Measurements from ENCODE around the gene ZBTB14.

ZBTB14 gene

GRCh38 chr18:5295231-5295920 is at the start of gene ZBTB14:
Gene ZBTB14, minus strand, starts transcription at chr18:5295726. Its CDS starts 2,480 bp downstream, at chr18:5293246.
- DNase-seq (ENCODE audit: low spot score), result peak; percentile 55

- DNase-seq (ENCODE audit: low spot score), result no peak
Observed at GRCh38 chr18:5339202-5339834, 43.8 kb upstream of the ZBTB14 start.

GRCh38 chr18:5334456-5335075 is 39.0 kb upstream of the ZBTB14 start:
- DNase-seq (ENCODE audit: low spot score), result no peak

- DNase-seq (ENCODE audit: low spot score), result no peak
Observed at GRCh38 chr18:5318061-5318700, 22.7 kb upstream of the ZBTB14 start.

GRCh38 chr18:5317186-5317585 is 21.7 kb upstream of the ZBTB14 start:
- DNase-seq (ENCODE audit: low spot score), result no peak

- DNase-seq (ENCODE audit: low spot score), result no peak
Observed at GRCh38 chr18:5315838-5316237, 20.3 kb upstream of the ZBTB14 start.

- no peak for DNase-seq (ENCODE audit: low spot score)
Observed at GRCh38 chr18:5311301-5311989, 15.9 kb upstream of the ZBTB14 start.

- peak; percentile 47 for DNase-seq (ENCODE audit: low spot score)
Observed at GRCh38 chr18:5309888-5310470, 14.5 kb upstream of the ZBTB14 start.

- DNase-seq (ENCODE audit: low spot score), result no peak
Observed at GRCh38 chr18:5305835-5306234, 10.3 kb upstream of the ZBTB14 start.

GRCh38 chr18:5304232-5304631 is 8.7 kb upstream of the ZBTB14 start:
- no peak for DNase-seq (ENCODE audit: low spot score)

- no peak for DNase-seq (ENCODE audit: low spot score)
Observed at GRCh38 chr18:5303636-5304035, 8.1 kb upstream of the ZBTB14 start.

- DNase-seq (ENCODE audit: low spot score), result no peak
Observed at GRCh38 chr18:5302606-5303005, 7.1 kb upstream of the ZBTB14 start.

GRCh38 chr18:5300476-5301010 is 5.0 kb upstream of the ZBTB14 start:
- DNase-seq (ENCODE audit: low spot score), result no peak

- no peak for DNase-seq (ENCODE audit: low spot score)
Observed at GRCh38 chr18:5298156-5298852, 2.8 kb upstream of the ZBTB14 start.

GRCh38 chr18:5297597-5297996 is 2.1 kb upstream of the ZBTB14 start:
- DNase-seq (ENCODE audit: low spot score), result no peak

GRCh38 chr18:5296706-5297320 is 1.3 kb upstream of the ZBTB14 start:
- DNase-seq (ENCODE audit: low spot score), result peak; percentile 51

- DNase-seq (ENCODE audit: low spot score), result peak; percentile 96
Observed at GRCh38 chr18:5295981-5296705, 617 bp upstream of the ZBTB14 start.

- peak; percentile 48 for DNase-seq (ENCODE audit: low spot score)
Observed at GRCh38 chr18:5294457-5295230, 882 bp downstream of the ZBTB14 start.

- DNase-seq (ENCODE audit: low spot score), result no peak
Observed at GRCh38 chr18:5294113-5294456, 1.4 kb downstream of the ZBTB14 start.
